ENCODE results near the gene RBM20. TPM values are rescaled to one million over a fixed set of nuclear protein-coding genes. Genes with fewer than 3 reads are reported as not detected.

The RBM20 gene
- total and polyA plus RNA-seq, 10 of the 15 experiments (the other 5 are each of a cell fraction or from before 2014, with no cell fraction given), result 0.04 to 0.26 (median 0.15) TPM

DNA sequence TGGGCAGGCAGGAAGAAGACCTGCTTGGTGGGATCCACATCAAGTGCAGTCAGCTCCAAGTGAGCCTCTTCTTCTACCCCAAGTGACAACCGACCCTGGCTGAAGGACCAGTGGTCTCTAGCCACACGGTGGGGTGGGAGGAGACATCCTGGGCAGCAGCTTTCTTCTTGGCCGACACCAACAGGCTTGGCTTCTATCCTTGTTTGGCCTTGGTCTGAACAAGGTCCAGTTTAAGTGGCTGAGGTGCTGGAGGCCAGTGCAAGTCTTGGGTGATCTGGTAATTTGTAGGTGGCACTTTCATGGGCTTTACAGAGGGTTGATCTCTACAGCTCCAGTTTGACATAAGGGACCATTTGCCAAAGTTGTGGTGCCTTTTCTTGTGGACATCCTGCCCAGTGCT is 164.0 kb downstream of the RBM20 start:
- POLR2A ChIA-PET, result interaction anchor here (0.9 to 1.5 kb wide), 4 partner anchors 11 to 60 kb away, joined by 3 to 4 read pairs (median 4); no protein-coding TSS in a partner anchor
- Histone ChIP-seq H3K9me3 (replicated peaks; ENCODE audit: control insufficient read depth, insufficient read depth, low read length) (no peaks in the 10 kb centered on the region; the same call in 2 of the 3 replicates), H3K9ac (ENCODE audit: control insufficient read depth, insufficient read depth, low read length) (no peak overlapping the region), H3K4me3 (no peak overlapping the region), H3K27ac (ENCODE audit: control insufficient read depth, insufficient read depth) (no peak overlapping the region), H3K4me1 (ENCODE audit: control insufficient read depth, insufficient read depth, low read length) (peaks cover 22% of the 10 kb centered on the region), H3K27me3 (replicated peaks in 1 of 2; ENCODE audit: control insufficient read depth in 2 of 2, insufficient read depth in 2 of 2, low read length in 1 of 2) (no peaks in the 10 kb centered on the region), H3K4me2 (ENCODE audit: control insufficient read depth, insufficient read depth) (no peak overlapping the region), H3K36me3 (ENCODE audit: control insufficient read depth in 2 of 2, insufficient read depth in 2 of 2, low read length in 1 of 2) (no peaks in the 10 kb centered on the region), H2AFZ (ENCODE audit: control insufficient read depth, low read depth, low read length) (no peak overlapping the region), H4K20me1 (ENCODE audit: control insufficient read depth, insufficient read depth) (no peaks in the 10 kb centered on the region), H3K79me2 (ENCODE audit: control insufficient read depth, insufficient read depth, low read length) (no peaks in the 10 kb centered on the region; the same call in 1 of the 2 replicates)
- ATAC-seq (no peak), FAIRE-seq (no peak), DNase-seq (ENCODE audit: low read depth, low spot score) (no peak)
- CTCF ChIA-PET, result interaction anchor here (0.9 to 1.4 kb wide), 5 partner anchors 53 to 89 kb away, joined by 3 to 6 read pairs (median 3); no protein-coding TSS in a partner anchor
- SMC1A ChIA-PET (ENCODE audit: uncharacterized antibody, unreplicated experiment), result interaction anchor here (0.5 to 2.5 kb wide), 11 partner anchors 10 to 149 kb away, joined by 3 to 9 read pairs (median 4); no protein-coding TSS in a partner anchor
- BruUV-seq (replicated peaks), result no TSS peak
- 59% methylated on average over 2 of the region's 3 CpGs for WGBS (ENCODE audit: insufficient coverage, insufficient replicate concordance, low lambda C conversion rate, missing lambda C conversion rate)
- TF ChIP-seq HDAC6 (IDR thresholded peaks at IDR 0.05; ENCODE audit: unreplicated experiment) (no peak), ZNF622 (IDR thresholded peaks at IDR 0.05) (no peak), TCF7 (IDR thresholded peaks at IDR 0.05; ENCODE audit: borderline replicate concordance) (no peak), FOXK2 (IDR thresholded peaks at IDR 0.05) (no peak), SMAD5 (IDR thresholded peaks at IDR 0.05; ENCODE audit: low read depth) (no peak), DPF2 (IDR thresholded peaks at IDR 0.05) (no peak), ATF7 (IDR thresholded peaks at IDR 0.05; ENCODE audit: low read depth) (no peak), RFX5 (IDR thresholded peaks at IDR 0.05; ENCODE audit: low read depth, low read length) (no peak), ZZZ3 (IDR thresholded peaks at IDR 0.05; ENCODE audit: control insufficient read depth, insufficient read length, low read depth) (no peak), ASH2L (IDR thresholded peaks at IDR 0.05; ENCODE audit: borderline replicate concordance, low read depth) (no peak), RCOR1 (conservative IDR thresholded peaks at IDR 0.05; ENCODE audit: low read depth, low read length) (no peak), IRF4 (IDR thresholded peaks at IDR 0.05; ENCODE audit: low read depth, low read length) (no peak), WRNIP1 (IDR thresholded peaks at IDR 0.05; ENCODE audit: borderline replicate concordance, low read depth, low read length) (no peak), SMAD1 (IDR thresholded peaks at IDR 0.05; ENCODE audit: low read depth, partially characterized antibody) (no peak), ETV6 (conservative IDR thresholded peaks at IDR 0.05 in 1 of 2, IDR thresholded peaks at IDR 0.05 in 1 of 2; ENCODE audit: borderline replicate concordance in 1 of 2, low read depth in 1 of 2) (no peak)
- TF ChIP-seq, protein P1, sequence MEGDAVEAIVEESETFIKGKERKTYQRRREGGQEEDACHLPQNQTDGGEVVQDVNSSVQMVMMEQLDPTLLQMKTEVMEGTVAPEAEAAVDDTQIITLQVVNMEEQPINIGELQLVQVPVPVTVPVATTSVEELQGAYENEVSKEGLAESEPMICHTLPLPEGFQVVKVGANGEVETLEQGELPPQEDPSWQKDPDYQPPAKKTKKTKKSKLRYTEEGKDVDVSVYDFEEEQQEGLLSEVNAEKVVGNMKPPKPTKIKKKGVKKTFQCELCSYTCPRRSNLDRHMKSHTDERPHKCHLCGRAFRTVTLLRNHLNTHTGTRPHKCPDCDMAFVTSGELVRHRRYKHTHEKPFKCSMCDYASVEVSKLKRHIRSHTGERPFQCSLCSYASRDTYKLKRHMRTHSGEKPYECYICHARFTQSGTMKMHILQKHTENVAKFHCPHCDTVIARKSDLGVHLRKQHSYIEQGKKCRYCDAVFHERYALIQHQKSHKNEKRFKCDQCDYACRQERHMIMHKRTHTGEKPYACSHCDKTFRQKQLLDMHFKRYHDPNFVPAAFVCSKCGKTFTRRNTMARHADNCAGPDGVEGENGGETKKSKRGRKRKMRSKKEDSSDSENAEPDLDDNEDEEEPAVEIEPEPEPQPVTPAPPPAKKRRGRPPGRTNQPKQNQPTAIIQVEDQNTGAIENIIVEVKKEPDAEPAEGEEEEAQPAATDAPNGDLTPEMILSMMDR (IDR thresholded peaks at IDR 0.05 in 2 of 3, conservative IDR thresholded peaks at IDR 0.05 in 1 of 3; ENCODE audit: control insufficient read depth in 2 of 3, extremely low read depth in 1 of 3, insufficient read depth in 1 of 3, low read depth in 3 of 3, low read length in 3 of 3), result no peak
- TF ChIP-seq, protein P2, sequence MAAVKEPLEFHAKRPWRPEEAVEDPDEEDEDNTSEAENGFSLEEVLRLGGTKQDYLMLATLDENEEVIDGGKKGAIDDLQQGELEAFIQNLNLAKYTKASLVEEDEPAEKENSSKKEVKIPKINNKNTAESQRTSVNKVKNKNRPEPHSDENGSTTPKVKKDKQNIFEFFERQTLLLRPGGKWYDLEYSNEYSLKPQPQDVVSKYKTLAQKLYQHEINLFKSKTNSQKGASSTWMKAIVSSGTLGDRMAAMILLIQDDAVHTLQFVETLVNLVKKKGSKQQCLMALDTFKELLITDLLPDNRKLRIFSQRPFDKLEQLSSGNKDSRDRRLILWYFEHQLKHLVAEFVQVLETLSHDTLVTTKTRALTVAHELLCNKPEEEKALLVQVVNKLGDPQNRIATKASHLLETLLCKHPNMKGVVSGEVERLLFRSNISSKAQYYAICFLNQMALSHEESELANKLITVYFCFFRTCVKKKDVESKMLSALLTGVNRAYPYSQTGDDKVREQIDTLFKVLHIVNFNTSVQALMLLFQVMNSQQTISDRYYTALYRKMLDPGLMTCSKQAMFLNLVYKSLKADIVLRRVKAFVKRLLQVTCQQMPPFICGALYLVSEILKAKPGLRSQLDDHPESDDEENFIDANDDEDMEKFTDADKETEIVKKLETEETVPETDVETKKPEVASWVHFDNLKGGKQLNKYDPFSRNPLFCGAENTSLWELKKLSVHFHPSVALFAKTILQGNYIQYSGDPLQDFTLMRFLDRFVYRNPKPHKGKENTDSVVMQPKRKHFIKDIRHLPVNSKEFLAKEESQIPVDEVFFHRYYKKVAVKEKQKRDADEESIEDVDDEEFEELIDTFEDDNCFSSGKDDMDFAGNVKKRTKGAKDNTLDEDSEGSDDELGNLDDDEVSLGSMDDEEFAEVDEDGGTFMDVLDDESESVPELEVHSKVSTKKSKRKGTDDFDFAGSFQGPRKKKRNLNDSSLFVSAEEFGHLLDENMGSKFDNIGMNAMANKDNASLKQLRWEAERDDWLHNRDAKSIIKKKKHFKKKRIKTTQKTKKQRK (IDR thresholded peaks at IDR 0.05; ENCODE audit: low read depth, low read length), result no peak
- TF ChIP-seq, protein P3, sequence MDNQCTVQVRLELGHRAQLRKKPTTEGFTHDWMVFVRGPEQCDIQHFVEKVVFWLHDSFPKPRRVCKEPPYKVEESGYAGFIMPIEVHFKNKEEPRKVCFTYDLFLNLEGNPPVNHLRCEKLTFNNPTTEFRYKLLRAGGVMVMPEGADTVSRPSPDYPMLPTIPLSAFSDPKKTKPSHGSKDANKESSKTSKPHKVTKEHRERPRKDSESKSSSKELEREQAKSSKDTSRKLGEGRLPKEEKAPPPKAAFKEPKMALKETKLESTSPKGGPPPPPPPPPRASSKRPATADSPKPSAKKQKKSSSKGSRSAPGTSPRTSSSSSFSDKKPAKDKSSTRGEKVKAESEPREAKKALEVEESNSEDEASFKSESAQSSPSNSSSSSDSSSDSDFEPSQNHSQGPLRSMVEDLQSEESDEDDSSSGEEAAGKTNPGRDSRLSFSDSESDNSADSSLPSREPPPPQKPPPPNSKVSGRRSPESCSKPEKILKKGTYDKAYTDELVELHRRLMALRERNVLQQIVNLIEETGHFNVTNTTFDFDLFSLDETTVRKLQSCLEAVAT (IDR thresholded peaks at IDR 0.05), result no peak
- in situ Hi-C loops (cut with MboI) (no loop called here), intact Hi-C loops (cut with micrococcal nuclease; ENCODE audit: unreplicated experiment) (no loop called here)
- RAD21 ChIA-PET (ENCODE audit: unreplicated experiment), result interaction anchor here (1.1 to 2.9 kb wide), 5 partner anchors 29 to 86 kb away, joined by 3 to 12 read pairs (median 3); no protein-coding TSS in a partner anchor

Data from GM12878 (cell line).